Cardiac muscle cell (in vitro differentiated cells and primary cell): ENCODE measurements around the gene FLNB. TPM values are rescaled to one million over a fixed set of nuclear protein-coding genes. Genes with fewer than 3 reads are reported as not detected.

Source experiments
- DNase-seq, 2 donors: peaks; one replicate each; pipeline versions ENCODE4 v3.0.0 to v3.0.0-alpha.2; 2010 to 2017; ENCODE audit warnings: low read depth in 1 of 2, low spot score in 1 of 2
- H3K27ac ChIP-seq: fragments of 200-600 bp; sonication (generic); 2 replicates; pipeline ENCODE4 v1.5.1; 2016
- H3K27me3 ChIP-seq: fragments of 200-600 bp; sonication (generic); 2 replicates; pipeline ENCODE4 v1.6.0; 2016; ENCODE audit warnings: control low read depth
- H3K36me3 ChIP-seq: fragments of 200-600 bp; sonication (generic); 2 replicates; pipeline ENCODE4 v1.5.1; 2016; ENCODE audit warnings: control low read depth
- H3K4me1 ChIP-seq: fragments of 200-600 bp; sonication (generic); 2 replicates; pipeline ENCODE4 v1.8.1; 2017; ENCODE audit warnings: low read depth, mild to moderate bottlenecking, mixed run types
- H3K4me3 ChIP-seq: fragments of 200-600 bp; sonication (generic); 2 replicates; pipeline ENCODE4 v1.5.1; 2016; ENCODE audit warnings: mild to moderate bottlenecking
- H3K9me3 ChIP-seq: fragments of 200-600 bp; sonication (generic); 2 replicates; pipeline ENCODE4 v1.5.1; 2017; ENCODE audit warnings: low read depth, mild to moderate bottlenecking, control low read depth
- polyA plus RNA-seq: library from polyadenylated mRNA; unstranded; fragments of >200 nt; fragmentation: Nextera tagmentation; extraction: Ambion mirVana; gene quantifications from 2 replicates; pipeline ENCODE4 v1.2.1, GENCODE V29; 2016
- total RNA-seq: library from RNA; depleted of rRNA; stranded (reverse); fragments of >200 nt; gene quantifications from 2 replicates; pipeline ENCODE4 v1.2.3, GENCODE V29; 2016
- TF ChIP-seq, protein P1 (sequence below): IDR thresholded peaks from 2 replicates; pipeline ENCODE4 v1.5.1; 2012; ENCODE audit warnings: low read depth, mild to moderate bottlenecking, low read length

Gene FLNB
- total and polyA plus RNA-seq, 2 experiments from 2014 or later = 12.1 to 28.7 TPM

DNA sequence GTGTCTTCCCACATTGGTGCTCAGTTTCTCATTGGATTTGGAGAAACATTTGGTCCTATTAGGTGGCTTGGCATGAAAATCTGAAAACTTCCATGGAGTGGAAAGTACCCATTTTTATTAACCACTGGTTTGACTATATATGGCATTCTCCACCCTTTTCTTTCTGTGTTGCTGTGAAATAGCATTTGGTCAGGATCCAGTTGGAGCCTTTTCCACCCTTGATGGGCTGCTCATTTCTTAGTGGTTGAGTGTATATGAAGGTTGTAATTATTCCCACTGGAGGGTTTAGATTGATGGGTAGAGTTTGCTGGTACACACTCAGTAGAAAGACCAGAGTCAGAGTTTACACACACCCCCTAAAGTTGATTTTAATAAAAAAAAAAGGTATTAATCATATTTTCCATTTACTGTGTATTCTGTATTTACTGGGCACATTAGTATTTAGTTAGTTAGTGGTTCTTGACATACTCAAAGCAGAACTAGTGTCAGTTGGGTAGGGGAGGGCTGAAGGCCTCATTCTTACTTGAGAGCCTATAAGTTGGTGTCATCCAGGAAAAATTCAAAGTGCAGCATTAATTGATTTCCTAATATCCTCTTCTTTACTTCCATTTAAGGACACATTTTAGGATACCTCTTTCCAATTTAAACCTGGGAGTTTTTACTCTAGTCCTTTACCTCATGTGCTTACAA is 69.5 kb downstream of the FLNB start:
- Histone ChIP-seq H3K9me3 (no peaks in the 10 kb centered on the region), H3K4me1 (no peaks in the 10 kb centered on the region), H3K4me3 (no peak overlapping the region), H3K27me3 (no peaks in the 10 kb centered on the region), H3K27ac (no peak overlapping the region), H3K36me3 (no peaks in the 10 kb centered on the region)
- TF ChIP-seq, protein P1, sequence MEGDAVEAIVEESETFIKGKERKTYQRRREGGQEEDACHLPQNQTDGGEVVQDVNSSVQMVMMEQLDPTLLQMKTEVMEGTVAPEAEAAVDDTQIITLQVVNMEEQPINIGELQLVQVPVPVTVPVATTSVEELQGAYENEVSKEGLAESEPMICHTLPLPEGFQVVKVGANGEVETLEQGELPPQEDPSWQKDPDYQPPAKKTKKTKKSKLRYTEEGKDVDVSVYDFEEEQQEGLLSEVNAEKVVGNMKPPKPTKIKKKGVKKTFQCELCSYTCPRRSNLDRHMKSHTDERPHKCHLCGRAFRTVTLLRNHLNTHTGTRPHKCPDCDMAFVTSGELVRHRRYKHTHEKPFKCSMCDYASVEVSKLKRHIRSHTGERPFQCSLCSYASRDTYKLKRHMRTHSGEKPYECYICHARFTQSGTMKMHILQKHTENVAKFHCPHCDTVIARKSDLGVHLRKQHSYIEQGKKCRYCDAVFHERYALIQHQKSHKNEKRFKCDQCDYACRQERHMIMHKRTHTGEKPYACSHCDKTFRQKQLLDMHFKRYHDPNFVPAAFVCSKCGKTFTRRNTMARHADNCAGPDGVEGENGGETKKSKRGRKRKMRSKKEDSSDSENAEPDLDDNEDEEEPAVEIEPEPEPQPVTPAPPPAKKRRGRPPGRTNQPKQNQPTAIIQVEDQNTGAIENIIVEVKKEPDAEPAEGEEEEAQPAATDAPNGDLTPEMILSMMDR = no peak
- DNase-seq = no peak

DNA sequence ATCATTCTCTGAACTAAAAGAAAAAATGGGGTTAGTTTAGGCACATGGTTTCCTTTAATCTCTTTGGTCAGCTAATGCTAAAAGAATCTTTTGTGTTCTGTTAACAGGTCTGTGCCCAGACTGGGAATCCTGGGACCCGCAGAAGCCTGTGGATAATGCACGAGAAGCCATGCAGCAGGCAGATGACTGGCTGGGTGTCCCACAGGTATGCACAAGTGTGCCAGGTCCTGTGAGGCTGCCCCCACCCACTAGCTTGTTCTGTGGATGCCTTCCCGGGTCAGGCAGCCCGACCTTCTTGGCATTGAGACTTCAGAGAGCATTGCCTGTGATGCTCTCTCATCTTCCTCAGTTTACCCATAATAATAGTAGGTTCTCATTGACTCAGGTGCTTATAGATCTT is 70.4 kb downstream of the FLNB start:
- H3K4me3 ChIP-seq = no peak overlapping the region

DNA sequence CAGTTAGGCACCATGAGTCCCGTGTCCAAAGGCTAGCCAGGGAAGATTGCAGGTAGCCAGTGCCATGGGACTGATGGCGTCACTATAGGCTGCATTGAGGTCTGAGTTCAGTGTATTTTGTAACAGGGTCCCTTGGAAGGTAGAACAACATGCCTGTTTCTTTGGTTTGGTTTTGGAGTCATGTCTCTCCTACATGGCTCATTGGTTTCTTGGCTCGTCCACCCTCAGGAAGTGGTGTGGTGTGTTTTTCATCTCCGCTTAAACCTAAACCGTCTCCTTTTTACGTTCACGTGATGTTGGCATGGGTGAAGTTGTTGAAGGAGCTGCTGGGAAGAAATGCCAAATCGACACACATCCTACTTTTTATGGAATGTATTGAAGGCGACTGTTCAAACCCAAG is 71.6 kb downstream of the FLNB start:
- H3K4me1 ChIP-seq = no peaks in the 10 kb centered on the region
- H3K4me3 ChIP-seq = no peak overlapping the region
- no peaks in the 10 kb centered on the region for H3K9me3 ChIP-seq
- no peaks in the 10 kb centered on the region for H3K36me3 ChIP-seq
- TF ChIP-seq, protein P1 = no peak
- H3K27me3 ChIP-seq = no peaks in the 10 kb centered on the region
- DNase-seq = no peak
- H3K27ac ChIP-seq = no peak overlapping the region

More for the DNA sequence above, 70.4 kb downstream of the FLNB start:
- Histone ChIP-seq H3K36me3 (no peaks in the 10 kb centered on the region), H3K27me3 (no peaks in the 10 kb centered on the region), H3K9me3 (no peaks in the 10 kb centered on the region), H3K4me1 (no peaks in the 10 kb centered on the region), H3K27ac (no peak overlapping the region)
- DNase-seq = no peak
- TF ChIP-seq, protein P1 = no peak

DNA sequence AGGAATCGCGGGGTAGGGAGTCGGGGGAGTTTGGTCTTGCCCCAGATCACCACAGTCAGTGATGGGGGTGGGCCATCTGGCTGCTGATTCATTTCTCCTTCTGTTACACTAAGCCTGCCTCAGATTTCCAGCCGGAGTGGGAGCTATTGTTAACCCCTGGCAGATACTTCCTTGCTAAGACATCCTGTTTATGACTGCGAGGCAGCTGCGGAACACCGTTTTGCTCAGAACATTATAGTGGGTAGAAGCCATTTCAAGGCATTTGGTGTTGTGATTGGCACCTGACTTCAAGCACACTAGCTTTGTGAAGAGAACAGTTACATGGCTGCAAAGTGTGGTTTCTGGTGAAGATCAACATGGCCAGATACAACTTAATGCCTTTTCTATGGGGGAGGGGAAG is 73.8 kb downstream of the FLNB start:
- H3K4me1 ChIP-seq = no peaks in the 10 kb centered on the region
- no peak overlapping the region for H3K4me3 ChIP-seq
- TF ChIP-seq, protein P1 = no peak
- H3K36me3 ChIP-seq = no peaks in the 10 kb centered on the region
- no peaks in the 10 kb centered on the region for H3K9me3 ChIP-seq
- H3K27me3 ChIP-seq = no peaks in the 10 kb centered on the region
- peak in 1 of 2 donors; percentile 73 for DNase-seq
- no peak overlapping the region for H3K27ac ChIP-seq

DNA sequence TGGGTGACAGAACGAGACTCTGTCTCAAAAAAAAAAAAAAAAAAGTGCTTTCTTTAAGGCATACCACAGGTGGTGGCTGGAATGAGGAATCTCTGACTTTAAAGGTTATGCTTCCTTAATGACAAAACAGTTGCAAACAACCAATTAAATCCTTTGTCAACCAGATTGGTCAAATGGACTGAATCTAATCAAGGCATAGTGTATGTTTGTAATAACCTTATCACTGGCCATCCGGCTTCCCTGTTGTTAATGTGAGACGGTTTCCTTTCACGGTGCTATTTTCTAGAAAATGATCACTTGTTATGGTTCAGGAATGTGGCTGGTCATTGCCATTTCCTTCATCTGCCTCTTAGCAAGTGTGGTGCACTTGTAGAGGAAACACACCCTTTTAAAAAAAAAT is 75.9 kb downstream of the FLNB start:
- TF ChIP-seq, protein P1 = no peak
- no peaks in the 10 kb centered on the region for H3K27me3 ChIP-seq
- H3K36me3 ChIP-seq = no peaks in the 10 kb centered on the region
- H3K4me1 ChIP-seq = no peaks in the 10 kb centered on the region
- no peak overlapping the region for H3K27ac ChIP-seq
- DNase-seq = no peak
- no peak overlapping the region for H3K4me3 ChIP-seq
- no peaks in the 10 kb centered on the region for H3K9me3 ChIP-seq
